GM23338 (cell line): ENCODE data around the gene FBXO47. TPM values are rescaled to one million over a fixed set of nuclear protein-coding genes. Genes with fewer than 3 reads are reported as not detected.
"Not testable (repeated sequence)": the region's sequence is repeated elsewhere in the genome, so short reads cannot be mapped to it uniquely, and the experiment has no call there.

Experiments used
- ATAC-seq: fragments of 200-7000 bp; cut with Tn5 transposase; 3 replicates; pipeline ENCODE4 v1.9.1; 2020
- DNase-seq: peaks from one replicate; pipeline ENCODE4 v3.0.0-alpha.2; 2015; ENCODE audit warnings: low spot score
- H2AFZ ChIP-seq: fragments of 200-600 bp; sonication (generic); 2 replicates; pipeline ENCODE4 v1.8.0; 2016; ENCODE audit warnings: antibody characterized with exemption, mild to moderate bottlenecking, moderate library complexity
- H3F3A ChIP-seq: fragments of 200-600 bp; sonication (generic); replicated peaks from 2 replicates; pipeline ENCODE4 v1.8.0; 2017; ENCODE audit warnings: antibody characterized with exemption, mixed run types, low read depth
- H3K27ac ChIP-seq: fragments of 200-600 bp; sonication (generic); 2 replicates; pipeline ENCODE4 v1.6.1; 2016; ENCODE audit warnings: low read depth
- H3K27me3 ChIP-seq: fragments of 200-600 bp; sonication (generic); 2 replicates; pipeline ENCODE4 v1.8.0; 2016; ENCODE audit warnings: mild to moderate bottlenecking, mixed run types, moderate library complexity; ENCODE audit not compliant: insufficient read depth
- H3K36me3 ChIP-seq: fragments of 200-600 bp; sonication (generic); 2 replicates; pipeline ENCODE4 v1.8.0; 2016; ENCODE audit warnings: mild to moderate bottlenecking; ENCODE audit not compliant: insufficient read depth
- H3K4me1 ChIP-seq: fragments of 200-600 bp; sonication (generic); 2 replicates; pipeline ENCODE4 v1.8.0; 2016; ENCODE audit warnings: mild to moderate bottlenecking, moderate library complexity; ENCODE audit not compliant: insufficient read depth
- H3K4me2 ChIP-seq: fragments of 200-600 bp; sonication (generic); 2 replicates; pipeline ENCODE4 v1.7.1; 2017; ENCODE audit warnings: mixed run types
- H3K4me3 ChIP-seq: fragments of 200-600 bp; sonication (generic); 2 replicates; pipeline ENCODE4 v1.6.1; 2016; ENCODE audit warnings: mixed run types
- H3K79me2 ChIP-seq: fragments of 200-600 bp; sonication (generic); replicated peaks from 2 replicates; pipeline ENCODE4 v1.8.0; 2017; ENCODE audit warnings: mild to moderate bottlenecking; ENCODE audit not compliant: insufficient read depth
- H3K9me2 ChIP-seq: fragments of 200-600 bp; sonication (generic); 2 replicates; pipeline ENCODE4 v1.8.0; 2017; ENCODE audit not compliant: insufficient read depth
- H4K20me1 ChIP-seq: fragments of 200-600 bp; sonication (generic); replicated peaks from 2 replicates; pipeline ENCODE4 v1.8.0; 2017; ENCODE audit warnings: mild to moderate bottlenecking; ENCODE audit not compliant: insufficient read depth
- H3K27ac Mint-ChIP-seq: 2 replicates; pipeline ENCODE4 v1.8.0; 2020; ENCODE audit warnings: inconsistent platforms, mild to moderate bottlenecking, moderate library complexity, mixed read lengths
- H3K27me3 Mint-ChIP-seq: 3 replicates; pipeline ENCODE4 v1.8.0; 2022; ENCODE audit warnings: low read depth, mild to moderate bottlenecking, moderate library complexity, mixed read lengths, inconsistent platforms; ENCODE audit not compliant: insufficient read depth, poor library complexity
- H3K36me3 Mint-ChIP-seq: 3 replicates; pipeline ENCODE4 v1.8.0; 2021; ENCODE audit warnings: low read depth, mild to moderate bottlenecking, inconsistent platforms, moderate library complexity, mixed read lengths
- H3K4me1 Mint-ChIP-seq: 3 replicates; pipeline ENCODE4 v1.8.0; 2020; ENCODE audit warnings: mild to moderate bottlenecking, inconsistent platforms, mixed read lengths
- H3K4me3 Mint-ChIP-seq: 3 replicates; pipeline ENCODE4 v1.8.0; 2021; ENCODE audit warnings: moderate library complexity, mild to moderate bottlenecking, inconsistent platforms, mixed read lengths
- H3K9me3 Mint-ChIP-seq: 3 replicates; pipeline ENCODE4 v1.8.0; 2020; ENCODE audit warnings: moderate library complexity, mild to moderate bottlenecking, inconsistent platforms, mixed read lengths
- CREB1 ChIP-seq: fragments of 250-450 bp; sonication (Bioruptor Pico); IDR thresholded peaks from 2 replicates; pipeline ENCODE4 v1.5.0; 2020; ENCODE audit warnings: low read depth, mild to moderate bottlenecking, moderate library complexity
- EZH2 ChIP-seq: fragments of 200-600 bp; sonication (generic); IDR thresholded peaks from one replicate; pipeline ENCODE4 v1.8.0; 2017; ENCODE audit warnings: antibody characterized with exemption, mild to moderate bottlenecking, low read depth; ENCODE audit not compliant: unreplicated experiment
- NANOG ChIP-seq: IDR thresholded peaks from 2 replicates; pipeline ENCODE4 v1.6.1; 2016; ENCODE audit warnings: antibody characterized with exemption, borderline replicate concordance
- POLR2AphosphoS5 ChIP-seq: IDR thresholded peaks from 2 replicates; pipeline ENCODE4 v1.6.1; 2016; ENCODE audit warnings: antibody characterized with exemption, low read depth
- ZNF114 ChIP-seq: fragments of 250-450 bp; sonication (Bioruptor Pico); IDR thresholded peaks from 2 replicates; pipeline ENCODE4 v1.5.0; 2020; ENCODE audit warnings: mild to moderate bottlenecking, moderate library complexity
- ZNF331 ChIP-seq: fragments of 250-450 bp; sonication (Bioruptor Pico); IDR thresholded peaks from 2 replicates; pipeline ENCODE4 v1.5.0; 2020; ENCODE audit warnings: low read depth, mild to moderate bottlenecking, moderate library complexity
- polyA plus RNA-seq: library from polyadenylated mRNA; unstranded; fragments of >200 nt; fragmentation: Nextera tagmentation; extraction: Ambion mirVana; gene quantifications from 2 replicates; pipeline ENCODE4 v1.2.1, GENCODE V29; 2016
- total RNA-seq: library from RNA; depleted of rRNA; stranded (reverse); fragments of >200 nt; shearing (Covaris generic); gene quantifications from 2 replicates; pipeline ENCODE4 v1.2.3, GENCODE V29; 2014
- TF ChIP-seq, protein P1 (sequence below): IDR thresholded peaks from one replicate; pipeline ENCODE4 v1.6.1; 2018; ENCODE audit warnings: antibody characterized with exemption; ENCODE audit not compliant: unreplicated experiment
- TF ChIP-seq, protein P2 (sequence below): IDR thresholded peaks from 2 replicates; pipeline ENCODE4 v1.6.1; 2016; ENCODE audit warnings: antibody characterized with exemption
- TF ChIP-seq, protein P3 (sequence below): fragments of 250-450 bp; sonication (Bioruptor Pico); IDR thresholded peaks from 2 replicates; pipeline ENCODE4 v1.5.0; 2020; ENCODE audit warnings: mild to moderate bottlenecking, moderate library complexity

FBXO47 gene
- total and polyA plus RNA-seq, 2 experiments from 2014 or later, result not detected

DNA sequence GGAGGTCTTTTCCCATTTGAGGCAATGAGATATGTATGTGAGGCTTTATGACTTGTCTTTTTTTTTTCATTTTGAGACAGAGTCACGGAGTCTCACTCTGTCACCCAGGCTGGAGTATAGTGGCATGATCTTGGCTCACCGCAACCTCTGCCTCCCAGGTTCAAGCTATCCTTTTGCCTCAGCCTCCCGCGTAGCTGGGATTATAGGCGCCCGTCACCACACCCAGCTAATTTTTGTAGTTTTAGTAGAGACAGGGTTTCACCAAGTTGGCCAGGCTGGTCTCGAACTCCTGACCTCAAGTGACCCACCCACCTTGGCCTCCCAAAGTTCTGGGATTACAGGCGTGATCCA lies 55.5 kb downstream of the FBXO47 start:
- DNase-seq, H3K4me2 ChIP-seq, H3K4me3 Mint-ChIP-seq, H3K27me3 Mint-ChIP-seq, H3K27ac ChIP-seq, H3K9me3 Mint-ChIP-seq, H3K36me3 ChIP-seq, H3K4me3 ChIP-seq, H2AFZ ChIP-seq, H3K27me3 ChIP-seq, H3K9me2 ChIP-seq, H3K4me1 ChIP-seq, H3K27ac Mint-ChIP-seq, H3F3A ChIP-seq, ATAC-seq: not testable (repeated sequence)
- H4K20me1 ChIP-seq, result peaks cover 14% of the 10 kb centered on the region; the same call in 1 of the 2 replicates
- peaks cover 18% of the 10 kb centered on the region; the same call in 1 of the 2 replicates for H3K79me2 ChIP-seq
- Mint-ChIP-seq H3K4me1 (peaks cover 21% of the 10 kb centered on the region), H3K36me3 (peaks cover 21% of the 10 kb centered on the region)

DNA sequence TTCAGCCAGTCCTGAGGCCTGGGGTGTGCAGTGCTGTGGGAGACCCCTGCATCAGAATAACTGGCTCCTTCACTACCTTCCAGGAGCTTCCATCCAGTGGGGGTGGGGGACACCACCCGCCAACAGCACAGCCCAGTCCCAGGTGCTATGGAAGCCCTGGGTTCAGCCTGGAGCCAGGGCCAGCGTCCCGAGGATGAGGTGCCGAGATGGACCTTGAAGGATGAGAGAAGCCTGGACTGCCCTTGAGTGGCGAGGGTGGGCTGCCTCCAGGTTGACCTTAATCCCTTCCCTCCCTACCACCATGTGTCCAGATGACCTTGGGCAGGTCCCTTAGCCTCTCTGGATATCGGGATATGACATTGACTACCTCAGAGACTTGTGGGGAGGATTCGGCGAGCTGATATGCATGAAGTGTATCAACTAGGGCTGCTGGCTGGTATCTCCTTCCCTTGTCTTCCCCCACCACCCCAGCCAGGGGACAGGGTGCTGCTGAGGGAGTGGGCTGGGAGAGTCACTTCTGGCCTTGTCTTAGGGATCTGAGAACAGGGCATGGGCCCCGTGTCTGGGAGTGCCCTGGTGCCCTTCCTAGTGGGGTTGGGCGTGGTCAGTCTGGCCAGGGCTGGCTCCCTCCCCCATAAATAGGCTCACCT lies 56.0 kb downstream of the FBXO47 start:
- peaks cover 20% of the 10 kb centered on the region for H3K36me3 Mint-ChIP-seq
- no peak for TF ChIP-seq ZNF114 (CRISPR knock-in tag)
- TF ChIP-seq, protein P1, sequence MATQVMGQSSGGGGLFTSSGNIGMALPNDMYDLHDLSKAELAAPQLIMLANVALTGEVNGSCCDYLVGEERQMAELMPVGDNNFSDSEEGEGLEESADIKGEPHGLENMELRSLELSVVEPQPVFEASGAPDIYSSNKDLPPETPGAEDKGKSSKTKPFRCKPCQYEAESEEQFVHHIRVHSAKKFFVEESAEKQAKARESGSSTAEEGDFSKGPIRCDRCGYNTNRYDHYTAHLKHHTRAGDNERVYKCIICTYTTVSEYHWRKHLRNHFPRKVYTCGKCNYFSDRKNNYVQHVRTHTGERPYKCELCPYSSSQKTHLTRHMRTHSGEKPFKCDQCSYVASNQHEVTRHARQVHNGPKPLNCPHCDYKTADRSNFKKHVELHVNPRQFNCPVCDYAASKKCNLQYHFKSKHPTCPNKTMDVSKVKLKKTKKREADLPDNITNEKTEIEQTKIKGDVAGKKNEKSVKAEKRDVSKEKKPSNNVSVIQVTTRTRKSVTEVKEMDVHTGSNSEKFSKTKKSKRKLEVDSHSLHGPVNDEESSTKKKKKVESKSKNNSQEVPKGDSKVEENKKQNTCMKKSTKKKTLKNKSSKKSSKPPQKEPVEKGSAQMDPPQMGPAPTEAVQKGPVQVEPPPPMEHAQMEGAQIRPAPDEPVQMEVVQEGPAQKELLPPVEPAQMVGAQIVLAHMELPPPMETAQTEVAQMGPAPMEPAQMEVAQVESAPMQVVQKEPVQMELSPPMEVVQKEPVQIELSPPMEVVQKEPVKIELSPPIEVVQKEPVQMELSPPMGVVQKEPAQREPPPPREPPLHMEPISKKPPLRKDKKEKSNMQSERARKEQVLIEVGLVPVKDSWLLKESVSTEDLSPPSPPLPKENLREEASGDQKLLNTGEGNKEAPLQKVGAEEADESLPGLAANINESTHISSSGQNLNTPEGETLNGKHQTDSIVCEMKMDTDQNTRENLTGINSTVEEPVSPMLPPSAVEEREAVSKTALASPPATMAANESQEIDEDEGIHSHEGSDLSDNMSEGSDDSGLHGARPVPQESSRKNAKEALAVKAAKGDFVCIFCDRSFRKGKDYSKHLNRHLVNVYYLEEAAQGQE, result no peak
- TF ChIP-seq, protein P2, sequence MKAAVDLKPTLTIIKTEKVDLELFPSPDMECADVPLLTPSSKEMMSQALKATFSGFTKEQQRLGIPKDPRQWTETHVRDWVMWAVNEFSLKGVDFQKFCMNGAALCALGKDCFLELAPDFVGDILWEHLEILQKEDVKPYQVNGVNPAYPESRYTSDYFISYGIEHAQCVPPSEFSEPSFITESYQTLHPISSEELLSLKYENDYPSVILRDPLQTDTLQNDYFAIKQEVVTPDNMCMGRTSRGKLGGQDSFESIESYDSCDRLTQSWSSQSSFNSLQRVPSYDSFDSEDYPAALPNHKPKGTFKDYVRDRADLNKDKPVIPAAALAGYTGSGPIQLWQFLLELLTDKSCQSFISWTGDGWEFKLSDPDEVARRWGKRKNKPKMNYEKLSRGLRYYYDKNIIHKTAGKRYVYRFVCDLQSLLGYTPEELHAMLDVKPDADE, result no peak
- TF ChIP-seq EZH2, result no peak
- TF ChIP-seq NANOG, result no peak
- TF ChIP-seq CREB1 (CRISPR knock-in tag), result no peak
- TF ChIP-seq, protein P3, sequence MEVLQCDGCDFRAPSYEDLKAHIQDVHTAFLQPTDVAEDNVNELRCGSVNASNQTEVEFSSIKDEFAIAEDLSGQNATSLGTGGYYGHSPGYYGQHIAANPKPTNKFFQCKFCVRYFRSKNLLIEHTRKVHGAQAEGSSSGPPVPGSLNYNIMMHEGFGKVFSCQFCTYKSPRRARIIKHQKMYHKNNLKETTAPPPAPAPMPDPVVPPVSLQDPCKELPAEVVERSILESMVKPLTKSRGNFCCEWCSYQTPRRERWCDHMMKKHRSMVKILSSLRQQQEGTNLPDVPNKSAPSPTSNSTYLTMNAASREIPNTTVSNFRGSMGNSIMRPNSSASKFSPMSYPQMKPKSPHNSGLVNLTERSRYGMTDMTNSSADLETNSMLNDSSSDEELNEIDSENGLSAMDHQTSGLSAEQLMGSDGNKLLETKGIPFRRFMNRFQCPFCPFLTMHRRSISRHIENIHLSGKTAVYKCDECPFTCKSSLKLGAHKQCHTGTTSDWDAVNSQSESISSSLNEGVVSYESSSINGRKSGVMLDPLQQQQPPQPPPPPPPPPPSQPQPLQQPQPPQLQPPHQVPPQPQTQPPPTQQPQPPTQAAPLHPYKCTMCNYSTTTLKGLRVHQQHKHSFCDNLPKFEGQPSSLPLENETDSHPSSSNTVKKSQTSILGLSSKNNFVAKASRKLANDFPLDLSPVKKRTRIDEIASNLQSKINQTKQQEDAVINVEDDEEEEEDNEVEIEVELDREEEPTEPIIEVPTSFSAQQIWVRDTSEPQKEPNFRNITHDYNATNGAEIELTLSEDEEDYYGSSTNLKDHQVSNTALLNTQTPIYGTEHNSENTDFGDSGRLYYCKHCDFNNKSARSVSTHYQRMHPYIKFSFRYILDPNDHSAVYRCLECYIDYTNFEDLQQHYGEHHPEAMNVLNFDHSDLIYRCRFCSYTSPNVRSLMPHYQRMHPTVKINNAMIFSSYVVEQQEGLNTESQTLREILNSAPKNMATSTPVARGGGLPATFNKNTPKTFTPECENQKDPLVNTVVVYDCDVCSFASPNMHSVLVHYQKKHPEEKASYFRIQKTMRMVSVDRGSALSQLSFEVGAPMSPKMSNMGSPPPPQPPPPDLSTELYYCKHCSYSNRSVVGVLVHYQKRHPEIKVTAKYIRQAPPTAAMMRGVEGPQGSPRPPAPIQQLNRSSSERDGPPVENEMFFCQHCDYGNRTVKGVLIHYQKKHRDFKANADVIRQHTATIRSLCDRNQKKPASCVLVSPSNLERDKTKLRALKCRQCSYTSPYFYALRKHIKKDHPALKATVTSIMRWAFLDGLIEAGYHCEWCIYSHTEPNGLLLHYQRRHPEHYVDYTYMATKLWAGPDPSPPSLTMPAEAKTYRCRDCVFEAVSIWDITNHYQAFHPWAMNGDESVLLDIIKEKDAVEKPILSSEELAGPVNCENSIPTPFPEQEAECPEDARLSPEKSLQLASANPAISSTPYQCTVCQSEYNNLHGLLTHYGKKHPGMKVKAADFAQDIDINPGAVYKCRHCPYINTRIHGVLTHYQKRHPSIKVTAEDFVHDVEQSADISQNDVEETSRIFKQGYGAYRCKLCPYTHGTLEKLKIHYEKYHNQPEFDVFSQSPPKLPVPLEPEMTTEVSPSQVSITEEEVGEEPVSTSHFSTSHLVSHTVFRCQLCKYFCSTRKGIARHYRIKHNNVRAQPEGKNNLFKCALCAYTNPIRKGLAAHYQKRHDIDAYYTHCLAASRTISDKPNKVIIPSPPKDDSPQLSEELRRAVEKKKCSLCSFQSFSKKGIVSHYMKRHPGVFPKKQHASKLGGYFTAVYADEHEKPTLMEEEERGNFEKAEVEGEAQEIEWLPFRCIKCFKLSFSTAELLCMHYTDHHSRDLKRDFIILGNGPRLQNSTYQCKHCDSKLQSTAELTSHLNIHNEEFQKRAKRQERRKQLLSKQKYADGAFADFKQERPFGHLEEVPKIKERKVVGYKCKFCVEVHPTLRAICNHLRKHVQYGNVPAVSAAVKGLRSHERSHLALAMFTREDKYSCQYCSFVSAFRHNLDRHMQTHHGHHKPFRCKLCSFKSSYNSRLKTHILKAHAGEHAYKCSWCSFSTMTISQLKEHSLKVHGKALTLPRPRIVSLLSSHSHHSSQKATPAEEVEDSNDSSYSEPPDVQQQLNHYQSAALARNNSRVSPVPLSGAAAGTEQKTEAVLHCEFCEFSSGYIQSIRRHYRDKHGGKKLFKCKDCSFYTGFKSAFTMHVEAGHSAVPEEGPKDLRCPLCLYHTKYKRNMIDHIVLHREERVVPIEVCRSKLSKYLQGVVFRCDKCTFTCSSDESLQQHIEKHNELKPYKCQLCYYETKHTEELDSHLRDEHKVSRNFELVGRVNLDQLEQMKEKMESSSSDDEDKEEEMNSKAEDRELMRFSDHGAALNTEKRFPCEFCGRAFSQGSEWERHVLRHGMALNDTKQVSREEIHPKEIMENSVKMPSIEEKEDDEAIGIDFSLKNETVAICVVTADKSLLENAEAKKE (CRISPR knock-in tag), result no peak
- no peak for TF ChIP-seq ZNF331 (CRISPR knock-in tag)
- no peak for TF ChIP-seq POLR2AphosphoS5

More for the DNA sequence above, 56.0 kb downstream of the FBXO47 start:
- Histone ChIP-seq H2AFZ (no peak overlapping the region), H3K9me2 (no peaks in the 10 kb centered on the region), H3K27me3 (no peaks in the 10 kb centered on the region), H3K79me2 (peaks cover 23% of the 10 kb centered on the region; the same call in 1 of the 2 replicates), H4K20me1 (peaks cover 16% of the 10 kb centered on the region; the same call in 1 of the 2 replicates), H3K36me3 (no peaks in the 10 kb centered on the region; the same call in 1 of the 2 replicates), H3K4me2 (no peak overlapping the region), H3K27ac (no peak overlapping the region), H3K4me3 (no peak overlapping the region), H3K4me1 (peaks cover 10% of the 10 kb centered on the region; the same call in 1 of the 2 replicates), H3F3A (0 out of 2 replicates have a peak, but pooled peaks cover 2% of the 10 kb centered on the region)
- H3K27me3 Mint-ChIP-seq, result peaks cover 4% of the 10 kb centered on the region
- DNase-seq (no peak), ATAC-seq (no peak)
- no peaks in the 10 kb centered on the region for H3K9me3 Mint-ChIP-seq
- peaks cover 21% of the 10 kb centered on the region for H3K4me1 Mint-ChIP-seq
- H3K27ac Mint-ChIP-seq, result no peak overlapping the region; the same call in 1 of the 2 replicates
- H3K4me3 Mint-ChIP-seq, result no peak overlapping the region
